Panc1 (cell line): ENCODE results near the gene ZNF579. TPM values are rescaled to one million over a fixed set of nuclear protein-coding genes. Genes with fewer than 3 reads are reported as not detected.

Source experiments
- ATAC-seq: fragments of 200-7000 bp; cut with Tn5 transposase; 2 replicates; pipeline ENCODE4 v1.9.1; 2020; ENCODE audit warnings: mild to moderate bottlenecking, moderate library complexity
- BruUV-seq: library from RNA; stranded (reverse); fragments of 400-500 nt; replicated peaks from 2 replicates; lab custom pipeline; 2021; lab: Mats Ljungman, UMichigan
- CTCF ChIA-PET: fragments of 300-600 bp; sonication (Branson Sonifier 250); formaldehyde crosslinking; loops from one replicate; lab custom pipeline; 2022; ENCODE audit warnings: antibody characterized with exemption; lab: Charles Lee
- POLR2A ChIA-PET: fragments of 300-600 bp; sonication (Branson Sonifier 250); formaldehyde crosslinking; loops from one replicate; lab custom pipeline; 2022; ENCODE audit warnings: antibody characterized with exemption; lab: Charles Lee
- DNase-seq: peaks from one replicate; pipeline ENCODE4 v3.0.0-alpha.2; 2010; ENCODE audit warnings: low read depth, low spot score
- H3K27ac ChIP-seq: 2 replicates; pipeline ENCODE4 v1.5.1; 2011; ENCODE audit warnings: mild to moderate bottlenecking, low read length, inconsistent platforms
- H3K27me3 ChIP-seq: fragments of 200-500 bp; sonication (Bioruptor generic); 2 replicates; pipeline ENCODE4 v1.6.0; 2014; ENCODE audit warnings: low read length, inconsistent platforms; ENCODE audit not compliant: control insufficient read depth, insufficient read depth
- H3K36me3 ChIP-seq: fragments of 200-500 bp; sonication (Bioruptor generic); 2 replicates; pipeline ENCODE4 v1.5.1; 2014; ENCODE audit warnings: inconsistent platforms, mild to moderate bottlenecking, low read length, moderate library complexity; ENCODE audit not compliant: control insufficient read depth, insufficient read depth
- H3K4me1 ChIP-seq: 2 replicates; pipeline ENCODE4 v1.5.1; 2011; ENCODE audit warnings: inconsistent platforms, mild to moderate bottlenecking, low read length, moderate library complexity; ENCODE audit not compliant: control insufficient read depth, insufficient read depth
- H3K4me3 ChIP-seq, 2 experiments: 2 replicates each; pipeline ENCODE4 v1.5.1; 2011 to 2012; ENCODE audit warnings: low read depth in 2 of 2, low read length in 2 of 2, mild to moderate bottlenecking in 2 of 2, inconsistent platforms in 1 of 2, moderate library complexity in 1 of 2
- H3K9me3 ChIP-seq: fragments of 200-500 bp; sonication (Bioruptor generic); 2 replicates; pipeline ENCODE4 v1.5.1; 2014; ENCODE audit warnings: low read depth, mild to moderate bottlenecking, inconsistent platforms, low read length, moderate library complexity; ENCODE audit not compliant: control insufficient read depth, insufficient read depth
- CTCF ChIP-seq: fragments of 450-650 bp; IDR thresholded peaks from 2 replicates; pipeline ENCODE4 v1.5.1; 2017; ENCODE audit warnings: mild to moderate bottlenecking
- POLR2AphosphoS5 ChIP-seq: IDR thresholded peaks from 2 replicates; pipeline ENCODE4 v1.6.1; 2012; ENCODE audit warnings: mild to moderate bottlenecking, low read depth, low read length, moderate library complexity
- SIN3A ChIP-seq: IDR thresholded peaks from 2 replicates; pipeline ENCODE4 v1.6.1; 2012; ENCODE audit warnings: low read depth, mild to moderate bottlenecking, low read length, moderate library complexity, borderline replicate concordance; ENCODE audit not compliant: insufficient read depth
- TCF7L2 ChIP-seq: IDR thresholded peaks from 2 replicates; pipeline ENCODE4 v1.6.1; 2011; ENCODE audit warnings: mild to moderate bottlenecking, low read depth, low read length, inconsistent platforms
- in situ Hi-C: cut with HindIII; loops from 2 replicates; pipeline ENCODE4 v1.10.0; 2016; ENCODE audit warnings: low sequenced_read_pairs, low pct_unique_long_range_greater_than_20kb
- intact Hi-C: fragments of 100-400 bp; cut with micrococcal nuclease; formaldehyde crosslinking; loops from one replicate; pipeline ENCODE4 v1.10.0; 2022; ENCODE audit not compliant: unreplicated experiment
- total RNA-seq: library from RNA; stranded (reverse); gene quantifications from one replicate; pipeline ENCODE4 v1.2.1, GENCODE V29; 2021; ENCODE audit not compliant: unreplicated experiment
- TF ChIP-seq, protein P1 (sequence below), 2 experiments: IDR thresholded peaks; 2 replicates each; pipeline ENCODE4 v1.6.1; 2011 to 2012; ENCODE audit warnings: low read depth in 2 of 2, control low read depth in 1 of 2, low read length in 1 of 2, mild to moderate bottlenecking in 1 of 2, moderate library complexity in 1 of 2; ENCODE audit not compliant: insufficient read depth in 1 of 2

The ZNF579 gene
- total RNA-seq, 1 experiment from 2014 or later: 39.5 TPM

GRCh38 chr19:55586976-55587668, 6.5 kb upstream of the ZNF579 start:
- peak; percentile 67 for DNase-seq
- CTCF ChIA-PET: interaction anchor here (0.6 kb wide), 1 partner anchor 81 kb away, joined by 3 read pairs; no protein-coding TSS in a partner anchor
- intact Hi-C loops (no loop called here), in situ Hi-C loops (no loop called here)
- POLR2A ChIA-PET: interaction anchor here (0.5 kb wide), 1 partner anchor 118 kb away, joined by 4 read pairs; no protein-coding TSS in a partner anchor
- BruUV-seq: no TSS peak
- ATAC-seq: peak; percentile 91
- Histone ChIP-seq H3K27me3 (no peaks in the 10 kb centered on the region), H3K9me3 (no peaks in the 10 kb centered on the region), H3K27ac (peak overlapping the region; percentile 52), H3K4me1 (peaks cover 12% of the 10 kb centered on the region), H3K4me3 (peak overlapping the region; percentile 51 to 79), H3K36me3 (no peaks in the 10 kb centered on the region)
- TF ChIP-seq CTCF (no peak), TCF7L2 (0 out of 2 replicates have a peak, but pooled peaks have one; percentile 23), POLR2AphosphoS5 (peak; percentile 54; the same call in 1 of the 2 replicates), SIN3A (0 out of 2 replicates have a peak, but pooled peaks have one; percentile 37)
- TF ChIP-seq, protein P1, sequence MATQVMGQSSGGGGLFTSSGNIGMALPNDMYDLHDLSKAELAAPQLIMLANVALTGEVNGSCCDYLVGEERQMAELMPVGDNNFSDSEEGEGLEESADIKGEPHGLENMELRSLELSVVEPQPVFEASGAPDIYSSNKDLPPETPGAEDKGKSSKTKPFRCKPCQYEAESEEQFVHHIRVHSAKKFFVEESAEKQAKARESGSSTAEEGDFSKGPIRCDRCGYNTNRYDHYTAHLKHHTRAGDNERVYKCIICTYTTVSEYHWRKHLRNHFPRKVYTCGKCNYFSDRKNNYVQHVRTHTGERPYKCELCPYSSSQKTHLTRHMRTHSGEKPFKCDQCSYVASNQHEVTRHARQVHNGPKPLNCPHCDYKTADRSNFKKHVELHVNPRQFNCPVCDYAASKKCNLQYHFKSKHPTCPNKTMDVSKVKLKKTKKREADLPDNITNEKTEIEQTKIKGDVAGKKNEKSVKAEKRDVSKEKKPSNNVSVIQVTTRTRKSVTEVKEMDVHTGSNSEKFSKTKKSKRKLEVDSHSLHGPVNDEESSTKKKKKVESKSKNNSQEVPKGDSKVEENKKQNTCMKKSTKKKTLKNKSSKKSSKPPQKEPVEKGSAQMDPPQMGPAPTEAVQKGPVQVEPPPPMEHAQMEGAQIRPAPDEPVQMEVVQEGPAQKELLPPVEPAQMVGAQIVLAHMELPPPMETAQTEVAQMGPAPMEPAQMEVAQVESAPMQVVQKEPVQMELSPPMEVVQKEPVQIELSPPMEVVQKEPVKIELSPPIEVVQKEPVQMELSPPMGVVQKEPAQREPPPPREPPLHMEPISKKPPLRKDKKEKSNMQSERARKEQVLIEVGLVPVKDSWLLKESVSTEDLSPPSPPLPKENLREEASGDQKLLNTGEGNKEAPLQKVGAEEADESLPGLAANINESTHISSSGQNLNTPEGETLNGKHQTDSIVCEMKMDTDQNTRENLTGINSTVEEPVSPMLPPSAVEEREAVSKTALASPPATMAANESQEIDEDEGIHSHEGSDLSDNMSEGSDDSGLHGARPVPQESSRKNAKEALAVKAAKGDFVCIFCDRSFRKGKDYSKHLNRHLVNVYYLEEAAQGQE (IDR thresholded peaks at IDR 0.05; ENCODE audit: insufficient read depth in 1 of 2, low read depth in 2 of 2, low read length in 1 of 2): 0 out of 4 replicates have a peak, but pooled peaks of 1 of the 2 experiments have one; percentile 29

DNA sequence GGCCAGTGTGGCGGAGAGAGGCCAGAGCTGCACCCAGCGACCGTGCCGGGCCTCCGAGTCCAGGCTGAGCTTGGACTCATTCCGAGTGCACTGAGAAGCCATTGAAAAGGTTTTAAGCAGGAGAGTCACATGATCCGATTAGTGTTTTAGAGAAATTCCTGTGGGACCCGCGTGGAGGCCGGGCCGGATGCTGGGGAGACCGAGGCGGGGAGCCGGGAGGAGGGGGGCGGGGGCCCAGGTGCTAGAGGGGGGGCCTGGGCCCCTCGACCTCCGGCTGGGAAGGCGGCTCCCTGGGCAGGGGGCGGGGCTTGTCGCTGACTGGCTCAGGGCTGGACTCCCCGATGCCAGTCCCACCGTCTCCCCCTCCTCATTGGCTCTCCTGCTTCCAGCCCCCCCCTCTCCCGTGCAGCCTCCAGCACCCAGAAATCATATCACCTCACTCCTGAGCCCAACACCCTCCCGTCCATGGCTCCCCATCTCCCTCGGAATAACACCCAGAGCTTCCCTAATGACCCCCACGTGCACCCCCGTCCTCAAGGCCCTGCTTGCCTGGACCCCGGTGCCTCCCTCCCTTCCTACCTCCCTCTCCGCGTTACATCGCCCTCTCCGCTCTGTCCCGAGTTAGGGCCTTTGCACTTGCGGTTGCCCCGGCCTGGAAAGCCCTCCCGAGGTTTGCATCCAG, 5.2 kb upstream of the ZNF579 start:
- TF ChIP-seq TCF7L2 (no peak), POLR2AphosphoS5 (no peak), CTCF (no peak), SIN3A (no peak)
- TF ChIP-seq, protein P1 (IDR thresholded peaks at IDR 0.05; ENCODE audit: insufficient read depth in 1 of 2, low read depth in 2 of 2, low read length in 1 of 2): no peak
- Histone ChIP-seq H3K27ac (peak overlapping the region; percentile 58), H3K4me3 (peak overlapping the region; percentile 28 to 63), H3K27me3 (no peaks in the 10 kb centered on the region), H3K9me3 (no peaks in the 10 kb centered on the region), H3K36me3 (no peaks in the 10 kb centered on the region), H3K4me1 (peaks cover 25% of the 10 kb centered on the region)
- DNase-seq (no peak), ATAC-seq (peak; percentile 70)
- CTCF ChIA-PET: no interaction called here
- BruUV-seq: no TSS peak
- in situ Hi-C loops (no loop called here), intact Hi-C loops (no loop called here)
- POLR2A ChIA-PET: no interaction called here
